Stimulated activated naive CD8-positive, alpha-beta T cell treated with anti-CD3 and anti-CD28 coated beads, Interleukin-15, Interleukin-2, amounts not matched to agents 100 U/mL and 50 U/mL, for 24 hours (primary cell): Measurements from ENCODE around the gene CCDC47.

Experiments used
- ATAC-seq: fragments of 150-1000 bp; cut with Tn5 transposase; one replicate; pipeline ENCODE4 v1.10.0; 2021
- DNase-seq: peaks from one replicate; pipeline ENCODE4 v3.0.0; 2021

Gene CCDC47

GRCh38 chr17:63783522-63783921 is 10.1 kb upstream of the CCDC47 start:
- no peak for ATAC-seq
- DNase-seq: no peak

GRCh38 chr17:63780928-63781327 is 7.5 kb upstream of the CCDC47 start:
- no peak for ATAC-seq

GRCh38 chr17:63780507-63780906 is 7.1 kb upstream of the CCDC47 start:
- DNase-seq: no peak

More at GRCh38 chr17:63780928-63781327, 7.5 kb upstream of the CCDC47 start:
- DNase-seq: no peak

GRCh38 chr17:63775420-63775819 is 2.0 kb upstream of the CCDC47 start:
- ATAC-seq: no peak
- no peak for DNase-seq

More at GRCh38 chr17:63780507-63780906, 7.1 kb upstream of the CCDC47 start:
- ATAC-seq: no peak

- no peak for DNase-seq
Observed at GRCh38 chr17:63774969-63775265, 1.5 kb upstream of the CCDC47 start.

GRCh38 chr17:63774141-63774968 is 958 bp upstream of the CCDC47 start, which contains the start of gene DDX42:
Gene DDX42, plus strand, starts transcription at chr17:63774170. Its CDS starts 12,880 bp downstream, at chr17:63787050.
- DNase-seq (peak; percentile 92), ATAC-seq (peak; percentile 5)

More at GRCh38 chr17:63774969-63775265, 1.5 kb upstream of the CCDC47 start:
- no peak for ATAC-seq

- ATAC-seq (no peak), DNase-seq (no peak)
Observed at GRCh38 chr17:63772801-63773271, 561 bp downstream of the CCDC47 start.

- no peak for DNase-seq
- ATAC-seq: no peak
Observed at GRCh38 chr17:63768433-63768832, 5.0 kb downstream of the CCDC47 start.

GRCh38 chr17:63766754-63767153 is 6.6 kb downstream of the CCDC47 start:
- no peak for DNase-seq
- no peak for ATAC-seq

GRCh38 chr17:63764716-63765115 is 8.7 kb downstream of the CCDC47 start:
- ATAC-seq (no peak), DNase-seq (no peak)

GRCh38 chr17:63762161-63763078 is 11.0 kb downstream of the CCDC47 start:
- no peak for DNase-seq
- no peak for ATAC-seq

GRCh38 chr17:63760771-63761539 is 12.4 kb downstream of the CCDC47 start:
- peak; percentile 44 for DNase-seq
- peak; percentile 86 for ATAC-seq

- ATAC-seq (no peak), DNase-seq (no peak)
Observed at GRCh38 chr17:63758428-63758827, 15.0 kb downstream of the CCDC47 start.

GRCh38 chr17:63754046-63754445 is 19.4 kb downstream of the CCDC47 start:
- DNase-seq (no peak), ATAC-seq (no peak)

- ATAC-seq: no peak
Observed at GRCh38 chr17:63753215-63753614, 20.2 kb downstream of the CCDC47 start.

GRCh38 chr17:63752707-63753106 is 20.7 kb downstream of the CCDC47 start:
- no peak for ATAC-seq
- no peak for DNase-seq

More at GRCh38 chr17:63753215-63753614, 20.2 kb downstream of the CCDC47 start:
- DNase-seq: no peak

- ATAC-seq: no peak
- DNase-seq: no peak
Observed at GRCh38 chr17:63751806-63752205, 21.6 kb downstream of the CCDC47 start.

GRCh38 chr17:63741408-63742173 is 31.8 kb downstream of the CCDC47 start, which contains the start of gene STRADA:
Gene STRADA, minus strand, starts transcription at chr17:63741799. Its CDS starts 13,430 bp downstream, at chr17:63728369.
- peak; percentile 99 for DNase-seq
- ATAC-seq: peak; percentile 95

GRCh38 chr17:63741143-63741407 is 32.3 kb downstream of the CCDC47 start:
- DNase-seq (no peak), ATAC-seq (no peak)

- DNase-seq (no peak), ATAC-seq (no peak)
Observed at GRCh38 chr17:63740464-63741142, 32.8 kb downstream of the CCDC47 start.

GRCh38 chr17:63735691-63736090 is 37.7 kb downstream of the CCDC47 start:
- ATAC-seq (no peak), DNase-seq (no peak)
